GM21723 (cell line): ENCODE data around the gene SHC3.

Source experiments
- ATAC-seq: cut with Tn5 transposase; IDR thresholded peaks from one replicate; pipeline ENCODE4 v1.9.1; 2021; ENCODE audit warnings: mild to moderate bottlenecking, moderate library complexity; ENCODE audit not compliant: unreplicated experiment

Gene SHC3

DNA sequence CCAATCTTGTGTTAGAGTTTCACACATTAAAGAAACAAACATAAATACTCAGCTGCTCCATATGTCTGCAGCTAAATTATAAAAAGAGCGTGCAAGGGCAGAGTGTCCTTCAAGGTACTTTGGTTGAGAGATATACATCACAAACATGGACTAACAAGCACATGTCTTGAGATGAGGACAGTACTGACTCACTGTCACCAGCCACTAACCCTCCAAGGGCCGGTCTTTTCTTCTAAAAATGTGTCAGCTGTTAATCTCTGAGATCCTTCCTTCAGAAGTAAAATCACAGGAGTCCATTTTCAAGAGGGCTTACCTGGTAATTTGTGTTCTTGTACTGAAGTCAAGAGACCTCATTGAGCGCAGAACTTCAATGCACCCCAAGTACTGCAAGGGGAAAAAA is 66.4 kb downstream of the SHC3 start:
- no peak for ATAC-seq

DNA sequence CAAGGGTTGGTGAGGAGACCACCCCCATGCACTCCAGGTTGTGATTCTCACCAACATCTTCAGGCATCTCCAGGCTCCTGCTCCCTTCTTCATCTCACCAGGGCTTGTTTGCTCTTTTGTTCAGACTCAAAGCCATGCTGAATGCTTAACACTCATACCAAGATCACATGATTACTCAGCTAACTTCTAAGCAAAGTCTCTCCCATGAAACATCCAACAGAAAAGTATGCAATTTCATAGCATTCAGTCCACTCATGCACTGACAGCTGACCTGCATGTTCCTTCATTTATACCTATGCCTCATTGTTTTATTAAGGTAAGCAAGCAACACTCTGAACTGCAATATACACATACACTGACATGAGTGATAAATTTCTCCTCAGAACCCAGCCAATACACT is 69.0 kb downstream of the SHC3 start:
- ATAC-seq = no peak

DNA sequence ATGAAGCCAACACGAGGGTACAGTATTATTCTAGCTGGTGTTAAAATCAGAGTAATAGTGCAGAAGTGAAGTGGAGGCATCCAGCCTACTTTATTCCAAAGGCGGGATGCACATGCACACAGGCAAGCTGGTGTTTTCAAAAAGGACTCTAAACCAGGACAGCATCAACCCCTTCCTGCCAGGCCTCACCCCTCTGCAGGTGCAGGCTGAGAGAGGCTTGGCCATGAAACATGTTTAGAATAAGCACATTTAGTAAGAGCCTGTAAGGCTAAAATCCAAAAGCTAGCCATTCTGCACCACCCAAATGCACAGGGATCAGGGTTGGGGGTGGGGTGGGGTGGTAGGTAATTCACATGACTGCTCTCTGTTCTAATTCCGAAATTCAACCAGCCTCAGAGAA is 71.2 kb downstream of the SHC3 start:
- no peak for ATAC-seq

DNA sequence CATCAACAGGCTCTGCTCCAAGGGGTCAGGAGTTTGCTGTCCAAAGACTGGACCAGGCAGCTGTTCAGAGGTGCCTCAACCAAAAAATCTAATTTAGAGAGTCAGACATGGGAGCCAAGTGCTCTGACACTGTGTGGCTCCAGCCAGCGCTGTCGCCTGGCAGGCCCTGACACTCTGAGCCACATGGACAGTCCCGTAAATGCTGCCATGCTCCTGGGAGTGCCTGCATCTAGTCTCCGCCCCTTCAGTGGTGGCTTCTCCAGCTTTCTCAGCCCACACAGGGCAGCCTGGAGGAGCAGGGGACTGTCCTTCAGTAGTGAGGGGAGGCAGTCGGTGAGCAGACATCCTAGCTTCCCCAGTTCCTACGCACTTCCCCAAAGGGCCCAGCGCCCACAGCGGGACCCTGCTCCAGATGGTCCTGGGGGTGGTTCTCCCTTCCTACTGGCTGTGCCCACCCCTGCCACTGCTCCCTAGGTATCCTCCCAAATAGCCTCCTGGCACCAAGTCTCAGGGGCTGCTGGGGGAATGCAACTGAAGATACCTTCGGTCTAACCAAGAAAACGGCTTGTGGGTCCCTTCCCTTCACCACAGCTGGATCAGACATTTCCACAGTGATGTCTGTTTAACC is 72.3 kb downstream of the SHC3 start:
- no peak for ATAC-seq

DNA sequence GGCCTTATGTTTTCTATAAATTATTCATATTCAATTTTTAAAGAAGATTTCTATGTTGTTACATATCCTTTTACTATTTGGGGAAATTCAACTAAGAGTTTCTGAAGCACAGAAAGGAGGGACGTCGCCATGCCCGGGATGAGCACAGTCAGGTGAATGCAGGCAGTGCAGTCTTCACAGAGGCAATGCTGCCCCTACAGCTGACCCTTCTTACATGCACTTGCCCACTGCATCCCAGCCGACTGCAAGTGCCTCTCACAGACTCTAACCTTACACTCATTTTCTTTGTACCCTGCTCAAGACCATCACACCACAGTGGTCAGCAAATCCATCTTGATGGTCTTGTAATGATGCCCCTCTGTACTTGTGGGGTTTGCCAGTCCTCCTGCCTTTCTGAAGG is 73.8 kb downstream of the SHC3 start:
- ATAC-seq = no peak

DNA sequence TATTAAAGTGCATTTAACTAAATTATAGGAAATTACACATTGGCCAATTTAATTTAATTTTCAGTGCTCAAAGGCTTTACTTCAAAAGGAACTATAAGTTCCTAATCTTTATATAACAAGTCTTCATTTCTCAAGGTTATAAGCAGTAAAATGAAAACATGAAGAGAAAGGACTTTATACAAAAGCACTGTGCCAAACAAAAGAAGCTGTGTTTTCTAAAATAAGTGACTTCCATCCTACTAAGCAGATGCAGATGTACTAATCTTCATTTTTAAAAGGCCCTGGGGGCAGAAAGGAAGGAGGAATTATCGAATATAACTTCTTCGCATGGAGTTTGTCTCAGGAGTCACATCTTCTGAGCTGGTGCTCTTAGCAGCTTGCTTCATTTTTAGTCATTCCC is 81.4 kb downstream of the SHC3 start:
- no peak for ATAC-seq

DNA sequence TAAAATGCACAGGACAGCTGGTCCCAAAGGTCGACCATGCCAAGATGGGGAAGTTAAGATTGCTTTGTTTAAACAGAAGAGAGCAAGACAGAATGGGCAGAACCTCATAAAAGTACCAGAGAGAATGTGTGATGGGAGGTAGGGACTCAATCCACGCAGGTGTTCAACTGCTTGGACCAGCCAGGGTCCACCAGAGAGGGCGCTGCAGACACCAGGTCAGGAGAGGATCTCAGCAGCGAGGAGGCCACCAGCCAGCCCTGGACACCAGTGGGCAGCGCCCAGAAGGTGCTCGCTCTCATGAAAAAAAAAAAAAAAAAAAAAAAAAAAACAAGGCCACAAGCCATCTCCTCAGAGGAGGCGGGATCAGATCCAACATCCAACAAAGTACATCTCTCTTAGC is 81.8 kb downstream of the SHC3 start:
- ATAC-seq = no peak

DNA sequence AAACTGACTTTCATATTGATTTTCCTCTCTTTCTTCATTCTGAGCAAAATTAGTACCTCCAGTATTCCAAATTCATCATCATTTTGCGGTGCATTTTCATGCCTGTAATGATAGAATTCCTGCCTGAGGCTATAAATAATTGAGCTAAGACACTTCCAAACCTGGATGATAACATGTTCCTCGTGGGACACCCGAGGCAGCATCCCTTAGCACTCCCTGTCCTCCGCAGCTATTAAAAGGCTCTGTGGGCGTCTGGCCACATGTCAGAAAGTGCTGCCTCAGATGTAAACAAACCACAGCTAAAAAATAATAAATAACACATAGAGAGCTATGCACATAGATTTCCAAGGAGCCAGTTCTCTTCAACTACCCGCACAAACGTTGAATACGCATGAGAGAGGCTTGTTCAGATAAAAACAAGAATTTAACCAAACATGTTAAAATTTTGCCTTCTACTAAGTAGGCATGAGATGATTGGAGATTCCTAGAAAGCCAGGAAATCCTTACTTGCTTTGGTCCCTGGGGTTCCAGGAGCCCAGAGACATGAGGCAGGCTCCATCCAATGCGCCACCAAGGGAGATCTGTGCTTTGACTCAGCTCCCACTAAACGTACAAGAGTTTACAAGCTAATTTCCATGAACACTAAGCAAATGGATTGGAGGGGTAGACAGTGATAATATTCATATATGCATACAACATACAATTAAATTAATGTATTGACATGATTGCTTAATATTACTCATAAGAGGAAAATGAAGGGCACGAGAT is 82.7 kb downstream of the SHC3 start:
- no peak for ATAC-seq

DNA sequence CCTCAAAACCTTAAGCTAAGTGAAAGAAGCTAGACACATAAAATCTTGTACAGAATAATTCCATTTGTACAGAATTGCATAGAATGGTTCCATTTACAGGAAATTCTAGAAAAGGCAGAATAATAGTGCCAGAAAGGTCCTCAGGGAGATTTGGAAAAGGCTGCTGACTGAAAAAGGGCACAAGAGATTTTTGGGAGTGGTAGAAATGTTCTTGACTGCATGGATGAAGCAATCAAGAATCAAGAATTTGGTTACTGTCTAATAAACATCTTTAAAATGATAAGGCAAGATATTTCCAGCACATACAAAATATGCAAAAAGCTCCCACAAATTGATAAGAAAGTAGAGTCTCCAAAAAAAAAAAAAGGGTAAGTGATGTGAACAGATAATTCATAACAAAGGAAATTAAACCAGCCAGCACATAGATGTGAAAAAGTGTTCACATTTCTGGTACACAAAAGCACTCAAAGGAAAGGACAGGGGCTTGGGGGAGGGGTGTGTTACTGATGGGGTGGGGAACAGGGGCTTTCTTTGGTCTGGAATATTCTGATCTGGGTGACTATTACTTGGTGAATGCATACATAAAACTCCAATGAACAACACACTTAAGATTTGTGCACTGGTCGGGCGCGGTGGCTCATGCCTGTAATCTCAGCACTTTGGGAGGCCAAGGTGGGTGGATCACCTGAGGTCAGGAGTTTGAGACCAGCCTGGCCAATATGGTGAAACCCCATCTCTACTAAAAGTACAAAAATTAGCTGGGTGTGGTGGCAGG is 85.2 kb downstream of the SHC3 start:
- no peak for ATAC-seq

DNA sequence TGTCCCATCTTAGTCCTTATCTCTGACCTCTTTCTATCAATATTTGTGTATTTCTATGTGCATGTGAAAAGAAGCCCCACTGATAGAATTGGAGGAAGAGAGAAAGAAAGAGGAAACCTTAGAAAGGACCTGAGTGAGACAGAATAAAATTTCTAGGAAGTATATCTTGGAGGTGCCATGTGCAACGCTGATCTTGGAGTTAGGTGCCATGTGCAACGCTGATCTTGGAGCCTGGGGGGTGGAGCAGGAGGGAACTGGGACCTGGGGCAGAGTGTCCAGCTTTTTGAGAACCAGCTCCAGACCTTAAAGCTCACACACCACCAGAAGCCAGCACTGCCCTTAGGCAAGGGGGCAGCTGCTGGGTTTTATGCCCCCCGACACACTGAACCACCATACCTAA is 89.4 kb downstream of the SHC3 start:
- ATAC-seq = no peak

DNA sequence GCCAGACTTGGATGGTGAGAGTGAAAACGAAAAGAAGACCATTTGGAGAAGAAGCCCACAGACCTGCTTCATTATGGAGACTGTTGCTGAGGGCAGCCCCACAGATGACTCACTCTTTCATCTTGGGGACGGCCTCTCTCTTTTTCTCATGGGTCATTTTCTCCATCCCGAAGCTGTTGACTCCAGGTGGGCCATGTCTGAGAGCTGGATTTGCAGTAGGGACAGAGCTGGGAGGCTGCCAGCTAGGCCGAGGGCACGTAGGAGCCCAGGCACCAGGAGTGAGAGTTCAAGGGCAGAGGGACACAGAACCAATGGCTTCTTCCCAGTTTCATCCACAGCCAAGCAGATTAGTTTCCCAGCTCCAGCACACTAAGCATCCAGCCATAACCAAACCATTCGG is 95.0 kb downstream of the SHC3 start:
- ATAC-seq = no peak

DNA sequence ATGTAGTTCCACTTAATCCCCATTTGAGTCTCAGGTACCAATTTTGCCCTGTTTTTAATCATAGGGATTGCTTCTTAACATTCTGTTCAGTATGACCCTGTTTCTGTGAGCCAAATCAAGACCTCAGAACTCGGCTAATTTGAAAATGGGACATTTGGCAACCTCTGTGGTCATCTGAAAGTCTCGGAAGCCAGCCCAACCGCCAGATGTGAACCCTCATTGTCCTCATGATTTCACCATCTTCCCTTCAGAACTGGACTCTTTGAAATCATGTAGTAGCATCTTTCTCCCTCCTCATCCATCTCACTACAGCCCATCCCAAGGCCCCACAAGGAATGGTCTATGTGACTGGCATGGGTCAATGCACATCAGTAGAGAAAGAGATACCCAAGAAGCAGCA is 98.4 kb downstream of the SHC3 start:
- ATAC-seq = no peak

DNA sequence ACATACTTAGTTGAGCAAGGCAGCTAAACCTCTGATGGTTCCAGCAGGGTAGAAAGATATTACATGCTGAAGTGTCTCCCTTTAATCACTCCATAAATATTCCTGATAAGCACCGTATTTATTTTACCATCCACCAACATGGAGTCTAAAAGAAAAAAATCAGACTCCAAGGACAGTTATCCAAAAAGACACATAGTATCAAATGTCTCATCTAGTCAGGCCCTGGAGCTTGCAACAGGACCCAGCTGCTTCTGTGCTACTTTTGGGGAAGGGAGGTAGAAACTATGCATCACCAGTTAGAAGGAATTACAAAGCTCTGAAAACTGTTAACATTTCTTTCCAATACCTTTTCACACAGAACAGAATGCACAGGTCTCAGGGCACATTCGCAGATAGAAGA is 99.2 kb downstream of the SHC3 start:
- no peak for ATAC-seq

DNA sequence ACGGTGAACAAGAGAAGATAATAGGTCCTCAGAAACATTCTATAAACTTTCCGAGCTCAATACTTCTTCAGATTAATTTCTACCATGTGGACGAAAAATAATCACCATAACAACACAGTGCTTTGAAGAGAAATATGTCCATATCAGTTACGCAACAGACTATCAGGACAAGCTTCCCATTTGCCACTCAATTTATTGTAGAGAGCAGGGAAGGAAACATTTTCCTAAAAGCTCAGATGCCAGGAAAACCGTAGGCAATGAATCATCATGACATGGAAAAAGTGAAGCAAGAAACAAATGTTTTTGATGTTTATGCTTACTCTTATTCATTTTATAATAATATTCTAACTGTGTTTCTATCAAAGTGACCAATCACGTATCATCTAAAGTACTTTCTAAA is 99.8 kb downstream of the SHC3 start:
- no peak for ATAC-seq

DNA sequence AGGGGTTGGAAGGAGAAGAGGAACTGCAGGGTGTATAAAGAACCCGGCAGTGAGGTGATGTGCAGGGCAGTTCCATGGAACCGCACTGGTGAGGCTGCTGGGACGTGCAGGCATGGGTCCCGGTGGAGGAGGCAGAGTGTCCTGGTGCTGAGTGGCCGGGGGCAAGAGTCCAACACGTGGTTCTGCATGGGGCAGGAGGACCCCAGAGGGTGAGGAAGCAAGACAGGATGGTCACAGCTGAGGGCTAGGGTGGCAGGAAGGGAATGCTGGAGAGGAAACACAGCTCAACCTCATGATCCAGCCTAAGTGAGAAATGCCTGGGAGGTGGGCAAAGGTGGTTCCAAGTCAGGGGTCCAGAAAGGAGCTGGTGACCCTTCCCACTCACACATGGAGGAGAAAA is 100.2 kb downstream of the SHC3 start:
- no peak for ATAC-seq

DNA sequence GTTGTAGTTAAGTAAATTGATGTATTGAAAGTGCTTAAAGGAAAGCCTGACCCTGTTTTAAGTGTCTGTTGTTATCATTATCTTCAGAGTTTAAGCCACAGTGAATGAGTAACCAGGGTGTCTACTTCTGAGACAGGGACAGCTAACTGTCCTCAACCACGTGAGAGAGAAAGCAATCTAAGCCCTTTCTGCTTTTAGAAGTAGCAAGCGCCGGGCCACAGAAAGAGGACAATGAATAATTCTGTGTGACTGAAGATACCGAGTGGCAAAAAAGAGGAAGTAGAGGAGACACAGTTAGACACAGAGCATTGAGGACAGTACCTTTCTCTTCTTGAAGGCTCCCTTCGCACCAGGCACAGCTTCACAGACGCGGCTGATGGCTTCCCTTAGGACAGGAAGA is 101.1 kb downstream of the SHC3 start:
- no peak for ATAC-seq

DNA sequence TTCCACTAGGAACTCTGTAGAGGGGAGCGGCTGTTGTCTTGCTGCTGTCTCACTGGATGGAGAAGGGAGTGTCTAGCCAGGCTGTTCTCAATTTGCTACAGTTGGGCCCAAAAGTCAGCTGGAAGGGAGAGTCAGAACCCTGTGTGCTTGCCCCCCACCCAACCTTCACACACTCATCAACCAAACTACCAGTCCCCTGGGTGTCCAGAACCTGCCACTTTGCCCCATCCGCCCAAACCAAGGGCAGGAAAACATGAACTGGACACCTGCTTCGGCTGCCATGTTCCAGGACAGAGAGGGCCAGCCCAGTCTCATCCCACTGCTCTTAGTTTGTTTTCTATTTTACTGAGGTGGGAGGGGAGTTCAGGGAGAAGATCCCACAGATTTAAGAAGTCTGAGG is 105.2 kb downstream of the SHC3 start:
- no peak for ATAC-seq

DNA sequence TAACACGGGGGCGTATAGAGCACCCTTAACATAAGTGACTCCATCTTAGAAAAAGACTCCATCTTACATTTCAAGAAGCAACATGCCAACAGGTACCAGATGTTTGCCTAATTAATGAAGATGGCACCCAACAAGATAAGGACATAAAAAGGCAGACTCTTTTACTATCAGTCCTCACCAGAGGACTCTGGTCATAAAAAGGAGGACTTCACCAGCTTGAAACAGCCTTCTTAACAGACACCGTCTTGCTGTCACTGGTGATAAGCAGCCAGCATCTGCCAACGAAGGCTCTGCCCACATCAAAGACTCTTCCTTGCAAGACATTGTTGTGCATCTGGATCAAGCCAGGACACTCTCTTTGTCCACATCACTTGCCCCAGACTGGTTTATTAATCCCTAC is 107.0 kb downstream of the SHC3 start:
- no peak for ATAC-seq

DNA sequence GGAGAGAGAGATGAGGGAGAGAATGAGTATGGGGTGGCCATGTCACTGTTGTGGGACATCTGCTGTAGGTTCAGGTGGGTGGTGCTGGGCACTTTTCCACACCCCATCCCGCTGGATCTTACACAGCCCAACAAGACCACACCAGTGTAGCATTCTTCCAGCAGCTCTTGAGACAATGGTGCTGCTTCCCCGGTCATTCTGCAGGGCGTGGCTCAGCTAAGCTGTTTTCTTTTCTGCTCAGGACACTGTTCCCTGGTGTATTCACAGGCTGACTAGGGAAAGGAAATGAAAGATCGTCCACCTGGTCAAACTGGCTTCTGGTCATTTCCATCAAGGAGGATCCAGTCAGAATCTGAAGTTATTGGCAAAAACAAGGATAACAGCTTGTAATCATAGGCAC is 111.8 kb downstream of the SHC3 start:
- ATAC-seq = no peak

DNA sequence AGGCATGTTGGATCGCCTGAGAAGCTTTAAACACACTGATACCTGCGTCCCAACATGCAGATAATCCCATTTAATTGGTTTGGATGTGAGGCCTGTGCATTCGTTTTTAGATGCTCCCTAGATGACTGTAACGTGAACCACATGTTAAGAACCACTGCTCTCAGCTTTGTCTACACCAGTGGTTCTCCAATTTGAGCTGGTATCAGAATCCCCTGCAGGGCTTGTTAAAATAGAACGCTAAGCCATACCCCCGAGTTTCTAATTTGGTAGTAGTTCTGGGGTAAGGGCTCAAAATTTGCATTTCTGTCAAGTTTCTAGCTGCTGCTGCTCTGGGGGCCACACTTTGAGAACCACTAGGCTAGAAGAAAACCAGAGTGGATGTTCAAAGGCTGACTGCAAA is 112.7 kb downstream of the SHC3 start:
- no peak for ATAC-seq

DNA sequence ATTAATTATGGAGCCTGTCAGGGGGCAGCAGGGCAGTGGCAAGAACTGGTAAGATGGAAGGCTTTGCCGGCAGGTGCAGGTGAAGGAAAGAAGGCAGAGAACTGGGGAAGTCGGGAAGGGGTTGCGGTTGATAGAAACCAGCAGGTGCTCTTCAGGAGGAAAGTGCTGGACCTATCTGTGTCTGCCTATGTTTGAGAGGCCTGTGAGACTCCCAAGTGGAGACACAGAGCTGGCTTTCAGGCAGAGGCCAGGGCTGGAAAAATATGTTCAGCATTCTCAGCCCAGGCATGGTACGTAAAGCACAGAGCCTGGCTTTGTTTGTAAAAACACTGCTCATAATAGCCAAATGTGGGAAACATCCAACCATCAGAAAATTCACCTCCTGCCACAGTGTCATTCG is 117.8 kb downstream of the SHC3 start:
- no peak for ATAC-seq

DNA sequence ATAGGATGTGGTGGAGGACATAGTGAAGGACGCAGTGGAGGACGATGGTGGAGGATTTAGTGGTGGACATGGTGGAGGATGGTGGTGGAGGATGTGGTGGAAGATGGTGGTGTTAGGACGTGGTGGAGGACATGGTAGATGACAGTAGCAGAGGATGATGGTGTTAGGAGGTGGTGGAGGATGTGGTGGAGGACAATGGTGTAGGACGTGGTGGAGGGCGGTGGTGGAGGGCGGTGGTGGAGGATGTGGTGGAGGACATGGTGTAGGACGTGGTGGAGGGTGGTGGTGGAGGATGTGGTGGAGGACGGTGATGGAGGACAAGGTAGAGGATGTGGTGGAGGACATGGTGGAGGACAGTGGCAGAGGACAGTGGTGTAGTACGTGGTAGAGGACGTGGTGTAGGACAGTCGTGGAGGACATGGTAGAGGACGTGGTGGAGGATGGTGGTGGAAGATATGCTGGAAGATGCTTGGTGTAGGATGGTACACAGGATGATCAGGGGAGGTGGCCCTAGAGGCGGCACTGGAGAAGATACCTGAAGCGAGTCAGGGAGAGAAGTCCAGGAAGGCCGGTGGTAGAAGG is 118.6 kb downstream of the SHC3 start:
- no peak for ATAC-seq
